GM12872 (cell line): ENCODE measurements around the gene MKRN2OS.

Experiments
- CTCF ChIP-seq: IDR thresholded peaks from 3 replicates; pipeline ENCODE4 v1.5.1; 2011; ENCODE audit warnings: low read depth, mild to moderate bottlenecking, low read length, moderate library complexity; ENCODE audit not compliant: insufficient read depth

MKRN2OS gene

GRCh38 chr3:12577379-12577778, 32.1 kb upstream of the MKRN2OS start:
- no peak for TF ChIP-seq CTCF

GRCh38 chr3:12574661-12575060, 29.4 kb upstream of the MKRN2OS start:
- no peak for TF ChIP-seq CTCF

- TF ChIP-seq CTCF = no peak
These were observed 28.8 kb upstream of the MKRN2OS start for GRCh38 chr3:12574131-12574530.

- TF ChIP-seq CTCF = no peak
These were observed 26.7 kb upstream of the MKRN2OS start for GRCh38 chr3:12571986-12572385.

GRCh38 chr3:12569836-12570235, 24.5 kb upstream of the MKRN2OS start:
- TF ChIP-seq CTCF = no peak

GRCh38 chr3:12568747-12569146, 23.4 kb upstream of the MKRN2OS start:
- TF ChIP-seq CTCF = no peak

GRCh38 chr3:12566976-12567375, 21.7 kb upstream of the MKRN2OS start:
- no peak for TF ChIP-seq CTCF

GRCh38 chr3:12562451-12562850, 17.2 kb upstream of the MKRN2OS start:
- TF ChIP-seq CTCF = no peak
